ENCODE data around the gene PPARG. TPM values are rescaled to one million over a fixed set of nuclear protein-coding genes. Genes with fewer than 3 reads are reported as not detected.

The PPARG gene
- total and polyA plus RNA-seq, 8 donors = 3.3 to 52.0 (median 5.4) TPM

- Histone ChIP-seq H3K4me1 (no peaks in the 10 kb centered on the region), H3K9me3 (no peaks in the 10 kb centered on the region), H3K4me3 (no peak overlapping the region), H3K36me3 (no peaks in the 10 kb centered on the region), H3K27ac (no peak overlapping the region), H3K27me3 (peaks cover 0 to 4% of the 10 kb centered on the region in 2 donors)
- no peak for ATAC-seq
- intact Hi-C loops (cut with DNase I) = no loop called here
- DNase-seq = no peak
- TF ChIP-seq CTCF (IDR thresholded peaks at IDR 0.05) = no peak
Observed at GRCh38 chr3:12294885-12295580, 6.2 kb downstream of the PPARG start.

- Histone ChIP-seq H3K27ac (no peak overlapping the region), H3K9me3 (no peaks in the 10 kb centered on the region), H3K4me1 (no peaks in the 10 kb centered on the region), H3K36me3 (no peaks in the 10 kb centered on the region), H3K4me3 (no peak overlapping the region), H3K27me3 (peaks cover 0 to 2% of the 10 kb centered on the region in 2 donors)
- intact Hi-C loops (cut with DNase I) = no loop called here
- DNase-seq (no peak), ATAC-seq (no peak)
- no peak for TF ChIP-seq CTCF (IDR thresholded peaks at IDR 0.05)
Observed at GRCh38 chr3:12296511-12296910, 7.6 kb downstream of the PPARG start.

GRCh38 chr3:12299026-12299425 is 10.2 kb downstream of the PPARG start:
- intact Hi-C loops (cut with DNase I) = no loop called here
- Histone ChIP-seq H3K27ac (no peak overlapping the region), H3K36me3 (no peaks in the 10 kb centered on the region), H3K27me3 (peaks cover 0 to 2% of the 10 kb centered on the region in 2 donors), H3K9me3 (no peaks in the 10 kb centered on the region), H3K4me1 (peaks cover 0 to 9% of the 10 kb centered on the region in 2 donors), H3K4me3 (no peak overlapping the region)
- ATAC-seq = no peak
- no peak for DNase-seq
- TF ChIP-seq CTCF (IDR thresholded peaks at IDR 0.05) = no peak

- TF ChIP-seq CTCF (IDR thresholded peaks at IDR 0.05) = no peak
- Histone ChIP-seq H3K4me1 (peaks cover 0 to 16% of the 10 kb centered on the region in 2 donors), H3K9me3 (no peaks in the 10 kb centered on the region), H3K27me3 (peaks cover 0 to 2% of the 10 kb centered on the region in 2 donors), H3K4me3 (no peak overlapping the region), H3K27ac (no peak overlapping the region), H3K36me3 (no peaks in the 10 kb centered on the region)
- DNase-seq (no peak), ATAC-seq (no peak)
- intact Hi-C loops (cut with DNase I) = no loop called here
Observed at GRCh38 chr3:12300137-12300536, 11.3 kb downstream of the PPARG start.

- Histone ChIP-seq H3K4me3 (no peak overlapping the region), H3K36me3 (no peaks in the 10 kb centered on the region), H3K4me1 (peaks cover 0 to 16% of the 10 kb centered on the region in 2 donors), H3K27me3 (peaks cover 0 to 2% of the 10 kb centered on the region in 2 donors), H3K9me3 (no peaks in the 10 kb centered on the region), H3K27ac (no peak overlapping the region)
- no peak for TF ChIP-seq CTCF (IDR thresholded peaks at IDR 0.05)
- no peak for DNase-seq
- no peak for ATAC-seq
- intact Hi-C loops (cut with DNase I) = no loop called here
Observed at GRCh38 chr3:12301031-12301430, 12.2 kb downstream of the PPARG start.
